GM19240 (cell line): ENCODE measurements around the gene CBX2.

ENCODE experiments used
- DNase-seq: peaks from one replicate; pipeline ENCODE4 v3.0.0; 2011; ENCODE audit warnings: low spot score; ENCODE audit not compliant: insufficient read length

Gene CBX2

DNA sequence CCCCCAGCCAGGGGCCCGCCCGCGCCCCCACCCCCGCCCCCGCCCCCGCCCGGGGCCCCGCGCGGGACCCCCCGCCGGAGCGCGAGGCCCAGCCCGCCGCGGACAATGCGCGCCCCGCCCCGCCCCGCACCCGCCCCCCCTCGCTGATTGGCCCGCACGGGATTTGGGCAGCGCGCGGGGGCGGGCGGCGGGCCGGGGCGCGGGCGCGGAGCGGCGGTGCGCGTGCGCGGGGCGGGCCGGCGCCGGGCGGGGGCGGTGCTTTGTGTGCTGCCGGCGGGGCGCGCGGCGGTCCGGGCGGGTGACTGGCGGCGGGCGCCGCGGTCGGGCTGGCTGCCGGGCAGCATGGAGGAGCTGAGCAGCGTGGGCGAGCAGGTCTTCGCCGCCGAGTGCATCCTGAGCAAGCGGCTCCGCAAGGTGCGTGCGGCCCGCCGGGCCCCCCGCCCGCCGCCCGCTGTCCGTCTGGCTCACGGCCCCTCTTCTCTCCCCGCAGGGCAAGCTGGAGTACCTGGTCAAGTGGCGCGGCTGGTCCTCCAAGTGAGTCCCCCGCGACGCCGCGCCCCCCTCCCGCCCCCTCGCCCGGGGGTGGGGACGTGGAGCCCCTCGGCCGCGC, at the start of gene CBX2:
CBX2 (plus strand) TSS at position 255 of the 610 bp plus-strand sequence; CDS start at position 343, 88 bp downstream.
- peak; percentile 95 for DNase-seq

DNA sequence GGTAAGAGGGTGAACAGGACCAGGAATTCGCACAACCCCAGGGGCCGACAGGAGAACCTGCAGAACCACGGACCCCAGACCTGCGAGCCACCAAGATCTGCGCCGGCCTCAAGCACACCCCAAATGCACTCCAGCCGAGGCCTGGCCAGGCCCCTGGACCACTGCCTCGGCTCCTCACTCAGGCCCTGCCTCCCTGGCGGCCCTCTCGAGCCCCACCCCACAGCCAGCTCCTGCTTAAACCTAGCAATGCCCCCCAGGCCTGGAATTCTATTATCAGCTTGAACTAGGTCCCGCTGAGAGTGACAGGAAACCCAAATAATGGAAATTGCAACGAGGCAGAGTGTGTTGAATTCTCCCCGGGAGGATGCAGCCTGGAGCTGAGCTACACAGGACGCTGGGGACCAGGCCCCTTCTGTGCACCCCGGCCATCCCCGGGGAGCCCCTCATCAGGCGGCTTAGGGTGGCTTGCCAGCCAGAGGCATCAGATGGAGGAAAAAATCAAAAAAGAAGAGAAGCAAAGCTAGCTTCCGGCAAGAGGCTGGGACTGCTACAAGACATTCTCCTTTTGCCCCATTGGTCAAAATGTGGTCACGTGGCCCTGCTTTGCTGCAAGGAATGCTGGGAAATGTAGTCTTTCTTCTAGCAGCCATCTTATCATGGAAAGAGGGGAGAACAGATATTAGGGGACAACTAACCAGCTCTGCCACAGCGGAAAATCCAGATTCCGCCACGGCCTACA, 49.6 kb upstream of the CBX2 start:
- DNase-seq: peak; percentile 95

DNA sequence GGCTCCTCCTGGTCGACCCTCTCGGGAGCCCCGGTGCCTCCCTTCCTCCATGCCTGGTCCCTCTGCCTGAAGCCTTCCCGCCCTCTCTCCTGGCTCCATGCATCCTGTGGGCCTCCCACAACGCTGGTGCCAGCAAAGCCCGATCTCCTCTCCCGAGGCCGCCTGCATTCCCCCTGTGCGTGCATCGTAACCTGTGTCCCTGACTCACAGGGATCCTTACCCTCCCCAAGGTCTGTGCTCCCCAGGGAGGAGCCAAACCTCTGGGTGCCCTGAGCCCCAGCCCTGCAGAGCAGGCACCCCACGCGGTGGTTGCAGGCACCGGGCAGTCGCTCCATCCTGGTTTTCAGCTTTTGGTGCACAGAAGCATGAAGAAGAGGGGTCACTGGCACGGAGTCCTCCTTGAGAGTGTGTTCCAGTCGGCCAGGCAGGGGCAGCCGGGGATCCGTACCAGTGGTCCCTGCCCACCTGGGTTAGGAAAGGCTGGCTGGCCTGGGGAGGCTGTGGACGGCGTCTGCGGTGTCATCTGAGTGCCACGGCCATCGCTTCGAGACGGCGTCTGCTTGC, 49.0 kb upstream of the CBX2 start:
- no peak for DNase-seq

DNA sequence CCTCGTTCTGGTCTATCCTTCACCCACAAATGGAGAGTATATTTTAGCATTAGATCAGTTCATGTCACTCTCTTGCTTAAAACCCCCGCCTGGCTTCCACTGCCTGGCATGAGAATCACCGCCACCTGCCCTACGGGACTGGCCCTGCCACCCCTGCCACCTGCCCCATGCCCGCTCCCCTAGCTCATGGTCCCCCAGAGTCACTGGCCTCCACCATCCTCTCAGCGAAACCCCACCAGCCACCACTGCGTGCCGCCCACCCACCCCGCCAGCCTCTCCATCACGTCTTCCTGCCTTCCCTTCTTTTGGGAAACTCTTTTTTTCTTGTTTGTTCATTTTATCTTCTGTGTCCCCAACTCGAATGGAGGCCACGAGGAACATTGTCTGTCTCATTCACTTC, 48.2 kb upstream of the CBX2 start:
- no peak for DNase-seq

DNA sequence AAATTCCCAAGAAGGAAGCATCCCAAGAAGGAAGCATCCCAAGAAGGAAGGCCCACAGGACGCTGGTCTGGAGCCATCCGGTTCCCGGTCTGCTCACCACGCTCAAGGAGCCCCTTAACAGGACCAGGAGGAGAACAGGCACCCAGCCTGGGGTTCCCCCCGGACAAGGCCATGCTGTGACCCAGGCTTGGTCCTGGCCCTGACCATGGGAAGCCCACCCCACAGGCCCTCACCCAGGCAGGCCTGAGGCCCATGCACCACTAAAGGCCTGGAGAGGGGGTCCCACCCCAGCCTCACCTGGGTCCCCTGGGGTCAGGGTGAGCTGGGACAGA, 47.5 kb upstream of the CBX2 start:
- no peak for DNase-seq

DNA sequence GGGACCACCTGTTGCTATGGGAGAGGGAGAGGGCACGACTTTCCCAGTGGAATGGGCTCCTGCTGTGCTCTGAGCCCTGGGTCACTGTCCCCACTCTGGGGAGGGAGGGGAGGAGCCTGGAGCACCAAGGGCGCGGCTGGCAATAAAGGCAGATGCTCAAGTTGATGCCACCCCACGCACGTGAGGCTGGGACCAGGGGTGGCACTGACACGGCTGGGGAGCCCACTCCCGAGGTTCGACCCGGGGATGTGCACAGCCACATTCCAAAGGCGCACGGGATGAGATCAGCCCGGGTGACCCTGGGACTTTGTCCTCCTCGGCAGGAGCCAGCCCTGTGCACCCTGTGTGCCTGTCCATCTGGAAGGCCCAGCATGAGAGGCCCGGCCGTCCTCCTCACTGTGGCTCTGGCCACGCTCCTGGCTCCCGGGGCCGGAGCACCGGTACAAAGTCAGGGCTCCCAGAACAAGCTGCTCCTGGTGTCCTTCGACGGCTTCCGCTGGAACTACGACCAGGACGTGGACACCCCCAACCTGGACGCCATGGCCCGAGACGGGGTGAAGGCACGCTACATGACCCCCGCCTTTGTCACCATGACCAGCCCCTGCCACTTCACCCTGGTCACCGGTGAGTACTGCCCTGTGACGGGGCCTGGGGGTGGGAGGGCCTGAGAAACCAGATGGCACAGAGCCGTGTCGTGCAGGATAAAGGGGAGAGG, 47.0 kb upstream of the CBX2 start, which contains the start of gene ENPP7:
ENPP7 (plus strand) TSS at position 175 of the 715 bp plus-strand sequence; CDS start at position 372, 197 bp downstream.
- no peak for DNase-seq

DNA sequence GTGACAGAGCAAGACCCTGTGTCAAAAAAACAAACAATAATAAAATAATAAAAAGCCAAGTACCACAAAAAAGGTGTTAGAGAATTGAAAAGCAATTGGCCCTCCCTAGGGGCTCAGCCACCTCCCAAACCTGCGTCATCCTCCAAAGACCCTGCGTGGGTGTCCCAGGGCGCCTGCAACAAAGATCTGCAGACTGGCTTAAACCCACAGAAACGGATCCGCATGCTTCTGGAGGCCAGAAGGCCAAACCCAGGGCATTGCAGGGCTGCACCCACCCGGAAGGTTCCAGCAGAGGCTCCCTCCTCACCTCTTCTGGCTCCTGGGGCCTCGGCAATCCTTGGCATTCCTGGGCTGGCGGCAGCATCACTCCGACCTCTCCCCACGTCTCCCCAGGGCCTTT, 45.7 kb upstream of the CBX2 start:
- no peak for DNase-seq

DNA sequence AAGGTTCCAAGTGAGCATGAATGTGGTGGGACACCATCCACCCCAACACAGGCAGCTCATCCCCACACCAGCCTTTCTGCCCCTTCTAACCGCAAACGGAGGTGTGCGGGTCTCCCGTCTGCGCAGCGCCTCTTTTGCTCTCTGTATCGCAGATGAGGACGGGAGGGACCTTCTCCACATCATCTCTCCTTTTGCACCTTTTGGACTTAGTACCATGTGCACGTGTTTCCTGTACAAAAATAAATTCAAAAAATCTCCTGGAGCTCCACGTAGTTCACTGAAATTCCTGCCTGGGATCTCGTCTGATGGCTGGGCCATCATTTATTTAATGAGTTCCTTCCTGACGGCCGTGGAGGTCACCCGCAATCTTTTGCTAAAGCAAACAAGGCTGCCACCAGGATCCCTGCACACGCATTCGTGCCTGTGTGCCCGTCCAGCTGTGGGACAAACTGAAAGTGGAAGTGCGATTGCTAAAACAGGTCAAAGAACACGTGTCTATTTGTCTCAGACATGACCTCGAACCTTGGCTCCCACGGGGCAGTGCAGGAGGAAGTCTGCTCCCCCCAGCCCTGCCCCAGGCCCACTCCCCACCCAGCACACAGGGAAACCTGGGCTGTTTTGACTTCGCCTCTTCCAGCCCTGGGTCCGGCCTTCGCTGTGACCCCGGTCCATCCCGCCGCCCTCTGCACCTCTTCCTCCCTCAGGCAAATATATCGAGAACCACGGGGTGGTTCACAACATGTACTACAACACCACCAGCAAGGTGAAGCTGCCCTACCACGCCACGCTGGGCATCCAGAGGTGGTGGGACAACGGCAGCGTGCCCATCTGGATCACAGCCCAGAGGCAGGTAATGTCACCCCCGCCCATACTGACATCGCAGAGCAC, 44.9 kb upstream of the CBX2 start:
- no peak for DNase-seq

DNA sequence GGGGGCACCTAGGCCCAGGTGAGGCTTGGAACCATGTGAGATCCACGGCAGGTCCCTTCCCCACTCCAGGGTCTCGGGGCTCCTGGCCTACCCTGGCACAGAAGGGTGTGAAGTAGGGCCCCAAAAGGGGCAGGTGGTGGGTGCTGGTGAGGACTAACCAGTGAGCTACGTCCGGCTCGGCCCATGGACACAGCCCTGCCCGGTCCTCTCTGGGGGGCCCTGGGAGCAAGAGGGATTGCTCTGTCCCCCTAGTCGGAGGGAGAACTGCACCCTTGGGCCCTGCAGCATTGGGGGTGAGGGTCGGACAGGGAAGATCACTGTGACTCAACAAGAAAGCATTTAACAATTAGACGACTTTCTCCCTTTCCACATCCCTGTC, 44.3 kb upstream of the CBX2 start:
- DNase-seq: no peak

DNA sequence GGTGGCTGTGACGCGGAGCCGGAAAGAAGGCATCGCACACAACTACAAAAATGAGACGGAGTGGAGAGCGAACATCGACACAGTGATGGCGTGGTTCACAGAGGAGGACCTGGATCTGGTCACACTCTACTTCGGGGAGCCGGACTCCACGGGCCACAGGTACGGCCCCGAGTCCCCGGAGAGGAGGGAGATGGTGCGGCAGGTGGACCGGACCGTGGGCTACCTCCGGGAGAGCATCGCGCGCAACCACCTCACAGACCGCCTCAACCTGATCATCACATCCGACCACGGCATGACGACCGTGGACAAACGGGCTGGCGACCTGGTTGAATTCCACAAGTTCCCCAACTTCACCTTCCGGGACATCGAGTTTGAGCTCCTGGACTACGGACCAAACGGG, 42.9 kb upstream of the CBX2 start:
- no peak for DNase-seq

DNA sequence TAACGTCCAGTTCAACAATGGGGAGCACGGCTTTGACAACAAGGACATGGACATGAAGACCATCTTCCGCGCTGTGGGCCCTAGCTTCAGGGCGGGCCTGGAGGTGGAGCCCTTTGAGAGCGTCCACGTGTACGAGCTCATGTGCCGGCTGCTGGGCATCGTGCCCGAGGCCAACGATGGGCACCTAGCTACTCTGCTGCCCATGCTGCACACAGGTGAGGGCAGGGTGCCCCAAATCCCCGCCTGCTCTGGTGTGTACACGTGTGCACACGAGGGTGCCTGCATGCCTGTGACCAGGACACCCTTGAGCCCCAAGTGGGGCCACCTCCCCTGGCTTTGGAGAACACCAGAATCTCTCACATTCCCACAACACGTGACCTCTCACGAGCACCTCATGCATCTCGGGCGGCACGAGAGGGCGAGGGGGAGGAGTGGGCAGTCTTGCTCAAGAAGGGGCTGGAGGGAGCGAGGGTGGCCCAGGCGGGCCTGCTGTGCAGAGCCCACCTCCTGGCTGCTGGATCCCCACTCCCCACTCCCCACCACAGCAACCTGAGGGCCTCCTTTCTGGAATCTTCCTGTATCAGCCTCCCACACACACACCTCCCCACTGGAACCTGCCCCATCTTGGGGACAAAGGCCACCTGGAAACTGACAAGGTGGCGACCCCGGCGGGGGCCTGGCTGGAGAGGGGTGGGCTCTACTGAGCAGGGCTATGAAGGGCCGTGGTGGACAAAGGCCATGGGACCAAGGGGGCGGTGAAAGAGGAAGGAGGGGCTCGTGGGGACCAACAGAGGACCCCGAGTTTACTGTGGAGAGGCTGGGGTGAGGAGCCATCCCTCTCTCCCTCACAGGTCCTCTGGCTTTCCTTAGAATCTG, 40.7 kb upstream of the CBX2 start:
- no peak for DNase-seq

DNA sequence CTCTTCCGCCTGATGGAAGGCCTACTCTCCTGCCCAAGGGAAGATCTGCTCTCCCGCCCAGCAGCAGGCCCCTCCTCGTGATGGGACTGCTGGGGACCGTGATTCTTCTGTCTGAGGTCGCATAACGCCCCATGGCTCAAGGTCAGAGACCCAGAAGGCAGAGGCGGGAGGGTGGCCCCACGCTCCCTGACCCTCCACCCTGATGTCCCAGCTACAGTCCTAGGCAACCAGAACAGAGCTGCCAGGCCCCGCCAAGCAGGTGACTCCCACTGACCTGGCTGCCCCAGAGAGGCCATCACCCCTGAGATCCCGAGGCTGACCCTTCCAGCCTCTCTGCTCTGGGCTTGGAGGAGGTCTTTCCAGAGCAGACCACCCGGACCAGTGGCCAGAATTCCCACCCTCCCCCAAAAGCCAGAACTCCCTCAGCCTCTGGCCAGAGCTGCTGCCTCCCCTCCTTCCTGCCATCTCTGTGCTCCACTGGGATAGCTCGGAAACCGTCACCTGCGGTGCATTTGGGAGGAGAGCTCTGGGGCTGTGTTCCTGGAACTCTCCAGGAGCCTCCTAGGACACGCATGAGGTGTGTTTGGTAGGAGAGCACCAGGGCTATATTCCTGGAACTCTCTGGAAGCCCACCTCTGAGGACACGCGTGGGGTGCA, 39.9 kb upstream of the CBX2 start:
- DNase-seq: no peak

DNA sequence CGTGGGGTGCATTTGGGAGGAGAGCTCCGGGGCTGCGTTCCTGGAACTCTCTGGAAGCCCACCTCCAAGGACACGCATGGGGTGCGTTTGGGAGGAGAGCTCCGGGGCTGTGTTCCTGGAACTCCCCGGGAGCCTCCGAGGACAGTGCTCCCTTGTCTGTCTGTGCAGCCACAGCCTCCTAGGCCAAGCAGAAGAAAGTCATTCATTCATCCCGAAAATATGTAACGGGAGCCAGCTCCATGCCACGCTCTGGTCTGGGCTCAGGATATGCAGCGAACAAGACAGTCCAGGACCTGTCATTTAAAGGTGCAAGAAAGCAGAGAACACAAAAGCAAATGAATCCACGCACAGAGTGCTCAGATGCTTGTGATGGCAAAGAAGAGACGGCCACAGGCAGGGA, 39.3 kb upstream of the CBX2 start:
- DNase-seq: no peak

DNA sequence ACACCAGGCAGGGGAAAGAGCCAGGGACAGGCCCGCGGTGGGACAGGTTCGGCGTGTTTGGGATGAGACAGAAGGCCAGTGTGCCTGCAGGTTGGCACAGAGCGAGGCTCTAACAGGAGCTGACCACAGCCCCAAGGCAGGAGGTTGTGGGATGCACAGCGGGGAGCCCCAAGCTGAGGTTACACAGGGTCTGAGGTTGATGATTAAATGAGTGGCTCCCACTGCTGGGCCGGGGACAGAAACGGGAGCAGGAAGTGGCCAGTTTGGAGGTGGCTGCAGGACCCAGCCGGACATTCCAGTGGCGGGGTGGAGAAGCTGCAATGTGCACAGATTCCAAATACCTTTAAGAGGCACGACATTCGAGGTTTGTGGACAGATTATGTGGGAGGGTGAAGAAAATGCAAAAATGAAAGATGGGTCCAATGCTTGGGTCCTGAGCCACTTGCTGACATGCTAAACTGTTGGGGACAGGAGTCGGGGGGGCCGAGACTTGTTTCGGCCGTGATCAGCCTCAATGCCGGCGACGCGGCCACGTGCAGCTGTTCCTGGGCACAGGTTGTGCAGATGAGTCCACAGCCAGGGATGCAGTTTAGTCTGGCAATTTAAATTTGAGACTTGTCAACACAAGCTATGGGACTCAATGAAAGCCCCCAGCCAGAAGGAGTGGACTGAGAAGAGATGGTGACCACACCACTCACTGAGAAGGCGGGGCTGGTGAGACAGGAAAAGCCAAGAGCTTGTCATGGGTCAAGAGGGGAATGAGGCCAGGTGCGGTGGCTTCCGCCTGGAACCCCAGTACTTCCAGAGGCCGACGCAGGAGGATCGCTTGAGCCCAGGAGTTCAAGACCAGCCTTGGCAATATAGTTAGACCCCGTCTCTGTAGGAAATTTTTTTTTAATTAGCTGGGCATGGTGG, 38.5 kb upstream of the CBX2 start:
- no peak for DNase-seq

DNA sequence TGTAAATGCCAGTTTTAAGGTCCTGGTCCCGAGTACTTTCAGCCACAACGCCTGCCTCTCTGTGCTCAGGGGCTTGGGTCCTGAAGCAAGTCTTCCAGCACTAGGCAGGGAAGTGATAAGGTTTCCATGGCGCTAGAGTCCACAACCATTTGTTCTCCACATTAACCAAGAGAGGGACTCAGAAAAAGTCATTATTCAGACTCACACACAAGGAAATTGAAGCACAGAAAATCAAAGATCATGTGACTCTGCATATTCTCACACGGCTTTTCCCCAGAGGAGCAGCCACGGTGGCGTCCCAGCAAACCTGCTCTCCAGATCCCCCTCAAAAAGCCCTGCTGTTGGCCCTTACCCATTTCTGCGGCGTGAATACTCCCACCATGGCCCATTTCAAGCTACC, 37.5 kb upstream of the CBX2 start:
- DNase-seq: no peak

DNA sequence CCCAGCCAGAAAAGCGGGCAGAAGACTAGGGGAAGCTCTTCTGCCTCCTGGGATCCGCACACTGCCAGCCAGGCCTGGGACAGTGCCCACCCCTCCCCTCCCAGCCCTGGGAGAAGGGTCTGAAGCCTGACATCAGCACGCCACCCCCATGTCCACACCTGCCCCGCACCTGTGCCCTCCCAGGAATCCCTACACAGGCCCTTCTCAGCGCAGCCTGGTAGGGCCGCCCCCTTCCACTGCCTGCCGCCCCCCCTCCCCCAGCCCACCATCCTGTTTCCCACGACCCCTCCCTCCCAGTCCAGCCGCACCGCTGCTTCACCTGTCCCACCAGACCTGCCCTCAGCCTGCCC, 36.6 kb upstream of the CBX2 start:
- no peak for DNase-seq

DNA sequence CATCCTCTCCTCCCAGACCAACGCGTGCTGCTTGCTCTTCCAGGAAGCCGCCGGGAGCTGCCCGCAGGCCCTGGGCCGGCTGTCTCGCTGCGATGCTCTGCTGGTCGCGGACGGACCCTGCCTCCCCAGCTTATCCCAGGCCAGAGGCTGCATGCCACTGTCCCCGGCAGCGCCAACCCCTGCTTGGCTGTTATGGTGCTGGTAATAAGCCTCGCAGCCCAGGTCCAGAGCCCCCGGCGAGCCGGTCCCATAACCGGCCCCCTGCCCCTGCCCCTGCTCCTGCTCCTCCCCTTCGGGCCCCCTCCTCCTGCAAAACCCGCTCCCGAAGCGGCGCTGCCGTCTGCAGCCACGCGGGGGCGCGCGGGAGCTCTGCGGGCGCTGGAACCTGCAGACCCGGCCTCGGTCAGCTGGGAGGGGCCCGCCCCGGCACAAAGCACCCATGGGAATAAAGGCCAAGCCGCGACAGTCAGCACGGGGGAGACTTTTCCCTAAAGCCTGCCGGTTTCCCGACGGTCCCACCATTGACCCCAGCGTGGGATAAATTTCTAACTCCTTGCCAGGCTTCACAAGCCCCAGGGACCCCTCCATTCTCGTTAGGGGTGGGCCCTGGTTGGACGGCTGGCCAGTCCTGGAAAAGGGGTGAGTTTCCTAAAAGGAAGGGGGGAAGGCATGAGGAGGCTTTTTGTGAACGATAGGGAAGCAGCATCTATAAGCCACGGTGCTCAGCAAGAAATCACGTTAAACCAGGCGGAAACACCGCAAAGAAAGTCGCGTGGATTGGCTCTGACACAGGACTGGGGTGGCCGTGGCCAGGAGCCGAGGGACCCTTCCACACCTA, 36.0 kb upstream of the CBX2 start:
- DNase-seq: peak; percentile 56

DNA sequence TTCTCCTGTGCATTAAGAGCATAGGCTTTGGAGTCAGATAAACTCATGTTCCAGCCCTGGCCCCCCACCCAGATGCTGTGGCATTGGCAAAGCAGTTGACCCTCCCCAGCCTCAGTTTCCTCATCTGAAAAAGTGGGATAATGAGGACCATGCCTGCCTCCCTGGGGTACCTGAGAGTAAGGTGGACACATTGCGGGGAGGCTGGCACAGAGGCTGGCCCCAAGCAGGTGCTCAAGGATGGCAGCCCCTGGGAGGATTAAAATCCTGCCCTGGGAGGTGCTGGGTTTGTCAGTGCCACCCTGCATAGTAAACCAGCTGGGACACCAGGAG, 35.4 kb upstream of the CBX2 start:
- no peak for DNase-seq
